ENCODE results near the gene TIMD4.
"Not testable (repeated sequence)": the region's sequence is repeated elsewhere in the genome, so short reads cannot be mapped to it uniquely, and the experiment has no call there.

Gene TIMD4

GRCh38 chr5:156963125-156963524 lies at the start of gene TIMD4:
Gene TIMD4, minus strand, starts transcription at chr5:156963226. Its CDS starts 28 bp downstream, at chr5:156963198.
- no peak for DNase-seq

GRCh38 chr5:157006262-157006661 lies 43.2 kb upstream of the TIMD4 start:
- no peak for DNase-seq

DNA sequence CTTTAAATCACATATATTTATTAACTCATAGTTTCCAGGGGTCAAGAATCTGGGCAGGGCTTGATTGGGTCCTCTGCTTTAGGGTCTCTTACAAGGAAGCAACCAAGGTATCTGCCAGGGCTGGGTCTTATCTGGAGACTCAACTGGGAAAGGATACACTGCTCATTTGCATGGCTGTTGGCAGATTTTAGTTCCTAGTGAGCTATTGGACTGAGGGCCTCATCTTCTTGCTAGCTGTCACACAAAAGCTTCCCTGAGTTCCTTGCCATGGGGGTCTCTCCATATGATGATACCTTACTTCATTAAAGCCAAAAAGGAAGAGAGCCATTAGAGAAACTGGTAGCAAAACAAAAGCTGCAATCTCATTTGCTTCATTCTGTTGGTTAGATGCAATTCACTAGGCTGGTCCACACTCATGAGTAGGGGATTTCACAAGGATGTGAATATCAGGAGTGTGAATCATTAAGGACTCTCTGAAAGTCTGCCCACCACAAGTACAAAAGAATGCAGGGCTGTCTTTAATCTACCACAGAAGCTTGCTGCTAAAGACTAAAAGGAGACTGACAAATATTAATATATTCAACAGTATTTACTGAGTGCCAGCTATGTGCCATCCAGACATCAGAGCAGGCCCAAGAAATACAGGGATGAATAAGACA lies 42.0 kb upstream of the TIMD4 start:
- DNase-seq, result no peak

DNA sequence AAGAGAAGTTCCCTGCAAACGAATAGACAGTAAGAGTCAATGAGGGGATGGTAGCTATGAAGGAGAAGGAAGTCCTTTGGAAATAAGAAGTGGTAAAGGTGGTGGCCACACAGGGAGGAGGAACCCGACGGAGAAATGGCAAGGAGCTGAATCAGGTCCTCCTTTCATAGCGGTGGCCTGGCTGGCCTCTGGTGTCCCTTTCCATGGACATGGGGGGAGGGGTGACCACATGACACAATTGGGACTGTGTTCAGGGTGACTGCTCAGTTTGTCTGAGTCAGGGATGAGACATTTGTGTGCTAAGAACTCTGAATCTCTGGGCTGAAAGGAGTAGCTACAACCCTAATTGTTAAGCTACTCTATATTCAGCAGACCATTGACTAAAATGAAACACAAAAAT lies 28.7 kb upstream of the TIMD4 start:
- DNase-seq, result no peak

DNA sequence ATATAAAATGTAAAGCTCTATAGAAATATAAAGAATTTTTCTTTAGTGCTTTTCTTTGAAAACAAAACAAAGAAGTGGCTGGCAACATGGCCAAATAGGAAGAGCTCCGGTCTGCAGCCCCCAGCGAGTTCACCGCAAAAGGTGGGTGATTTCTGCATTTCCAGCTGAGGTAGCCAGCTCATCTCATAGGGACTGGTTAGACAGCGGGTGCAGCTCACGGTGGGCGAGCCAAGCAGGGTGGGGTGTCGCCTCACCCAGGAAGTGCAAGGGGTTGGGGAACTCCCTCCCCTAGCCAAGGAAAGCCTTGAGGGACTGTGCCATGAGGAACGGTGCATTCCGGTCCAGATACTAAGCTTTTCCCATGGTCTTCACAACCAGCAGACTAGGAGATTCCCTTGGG lies 21.0 kb upstream of the TIMD4 start:
- no peak for DNase-seq

DNA sequence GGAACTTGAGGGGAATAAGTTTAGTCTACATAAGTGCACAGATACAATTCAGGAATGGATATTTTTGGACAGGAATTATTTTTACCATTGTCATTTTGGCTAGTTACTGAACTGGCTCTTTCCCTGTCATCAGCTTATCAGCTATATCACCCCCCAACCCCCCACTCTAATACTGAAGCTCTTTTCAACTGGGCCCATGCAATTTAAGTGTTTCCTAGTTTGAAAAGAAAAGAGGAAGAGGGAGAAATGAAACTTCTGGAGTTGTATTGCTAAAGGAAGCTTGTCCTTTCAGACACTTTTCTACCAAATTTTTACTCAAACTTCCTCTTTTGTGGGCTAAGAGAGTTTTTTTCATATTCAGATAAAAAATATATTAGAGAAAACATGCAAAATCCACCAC lies 18.5 kb upstream of the TIMD4 start:
- no peak for DNase-seq

DNA sequence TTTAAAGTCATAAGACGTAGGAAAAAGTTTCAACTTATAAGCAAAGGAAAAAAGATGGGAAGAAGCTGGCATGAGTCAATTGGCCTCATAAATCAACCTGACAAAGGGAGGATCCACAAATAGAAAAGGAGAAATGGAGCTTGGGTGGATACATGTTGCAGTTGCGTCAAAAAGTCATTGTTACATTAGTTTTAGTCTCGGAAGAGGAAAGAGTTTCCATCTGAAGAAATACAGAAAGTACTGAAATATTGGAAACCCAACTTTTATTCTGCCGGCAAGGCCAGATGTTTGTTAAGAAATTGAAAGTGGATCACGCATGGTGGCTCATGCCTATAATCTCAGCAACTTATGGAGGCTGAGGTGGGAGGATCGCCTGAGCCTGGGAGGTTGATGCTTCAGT lies 11.3 kb upstream of the TIMD4 start:
- DNase-seq, result no peak

GRCh38 chr5:156971848-156972525 lies 9.0 kb upstream of the TIMD4 start:
- DNase-seq, result no peak

DNA sequence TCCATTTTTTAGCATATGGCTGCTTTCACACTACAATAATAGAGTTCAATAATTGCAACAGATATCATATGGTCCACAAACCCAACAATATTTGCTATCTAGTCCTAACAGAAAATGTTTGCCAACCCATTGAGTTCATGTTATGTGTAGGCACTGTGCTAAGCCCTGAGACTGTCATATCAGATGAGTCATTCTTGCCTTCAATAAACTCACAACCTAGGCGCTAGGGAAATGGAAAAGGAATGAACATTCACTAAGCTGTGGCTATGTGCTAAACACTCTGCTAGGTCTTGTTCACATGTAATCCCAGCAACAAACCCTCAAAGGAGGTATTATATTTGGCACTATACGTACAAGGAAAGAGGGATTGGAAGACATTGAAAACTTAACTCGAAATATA lies 8.4 kb upstream of the TIMD4 start:
- no peak for DNase-seq

GRCh38 chr5:156967386-156967785 lies 4.4 kb upstream of the TIMD4 start:
- not testable (repeated sequence) for DNase-seq

- no peak for DNase-seq
These were observed 6.7 kb downstream of the TIMD4 start for GRCh38 chr5:156956321-156956720.

DNA sequence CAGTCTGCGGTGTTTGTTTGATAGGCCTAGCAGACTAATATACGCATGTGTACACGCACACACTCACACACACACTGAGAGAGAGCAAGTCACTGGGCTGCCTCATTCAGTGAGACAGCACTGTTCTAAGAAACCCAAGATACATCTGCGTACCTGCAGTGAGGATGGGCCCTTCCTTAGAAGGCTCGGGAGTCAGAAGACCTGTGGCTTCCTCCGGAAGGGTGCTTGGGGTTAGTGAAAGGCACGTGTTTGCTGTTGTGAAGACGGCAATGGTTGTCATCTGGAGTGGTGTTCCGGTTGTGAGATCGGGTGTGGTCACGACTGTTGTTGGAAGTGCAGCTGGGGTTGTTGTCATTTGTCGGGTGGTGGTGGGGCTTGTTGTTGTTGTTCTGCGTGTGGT lies 11.7 kb downstream of the TIMD4 start:
- no peak for DNase-seq

- DNase-seq, result no peak
These were observed 12.3 kb downstream of the TIMD4 start for GRCh38 chr5:156950716-156951115.

DNA sequence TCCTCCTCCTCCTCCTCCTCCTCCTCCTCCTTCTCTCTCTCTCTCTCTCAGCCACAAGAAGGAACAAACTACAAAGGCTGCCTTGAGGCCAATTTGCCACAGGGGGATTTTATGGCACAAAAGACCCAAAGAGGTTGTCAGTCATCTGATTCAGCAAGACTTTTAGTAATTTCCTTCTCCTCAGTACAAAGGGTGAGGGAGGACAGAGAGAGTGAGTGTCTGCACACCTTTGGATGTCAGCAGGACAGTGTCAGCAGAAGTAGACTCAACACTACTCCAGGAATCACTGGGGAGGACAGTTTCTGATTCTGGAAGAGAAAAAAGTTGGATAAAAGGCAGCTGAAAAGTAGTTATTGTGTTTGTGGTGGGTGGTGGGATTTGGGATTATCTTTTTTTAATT lies 13.6 kb downstream of the TIMD4 start:
- DNase-seq, result no peak

DNA sequence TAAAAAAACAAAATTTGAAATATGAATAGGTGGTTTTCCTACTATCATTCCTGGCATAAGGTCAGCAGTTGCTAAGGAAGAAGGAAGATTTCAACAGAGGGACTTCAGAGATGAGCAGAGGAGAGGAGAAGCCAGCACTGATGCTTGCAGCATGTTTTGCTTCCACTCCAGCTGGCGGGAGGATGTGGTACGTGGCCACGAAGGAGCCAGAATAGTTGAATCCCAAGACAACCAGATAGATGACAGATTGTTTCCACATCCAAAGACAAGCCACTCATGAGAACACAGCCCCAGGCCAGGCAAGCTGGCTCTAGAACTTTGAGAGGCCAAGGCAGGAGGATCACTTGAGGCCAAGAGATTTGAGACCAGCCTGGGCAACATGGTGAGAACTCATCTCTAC lies 15.1 kb downstream of the TIMD4 start:
- no peak for DNase-seq

- DNase-seq, result no peak
These were observed 21.0 kb downstream of the TIMD4 start for GRCh38 chr5:156942064-156942463.

- DNase-seq, result not testable (repeated sequence)
These were observed 22.6 kb downstream of the TIMD4 start for GRCh38 chr5:156940462-156940861.

DNA sequence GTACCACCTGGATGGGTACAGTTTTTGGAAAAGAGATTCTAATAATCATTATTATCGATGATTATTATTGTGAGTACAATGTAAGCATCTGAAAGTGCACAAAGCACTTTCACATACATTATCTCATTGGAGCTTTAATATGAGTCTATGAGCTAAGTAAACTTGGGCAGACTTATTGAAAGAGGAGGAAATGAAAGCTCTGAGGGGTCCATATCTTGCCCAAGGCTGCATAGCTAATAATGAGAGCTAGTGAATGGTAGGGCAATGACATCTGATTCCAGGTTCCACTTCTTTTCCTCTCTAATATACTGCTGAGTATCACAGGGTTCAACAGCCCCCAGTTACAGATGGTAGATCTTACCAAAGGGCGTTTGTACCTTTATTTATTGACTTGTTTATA lies 26.1 kb downstream of the TIMD4 start:
- DNase-seq, result no peak

GRCh38 chr5:156934450-156935211 lies 28.4 kb downstream of the TIMD4 start:
- peak; percentile 46 for DNase-seq

DNA sequence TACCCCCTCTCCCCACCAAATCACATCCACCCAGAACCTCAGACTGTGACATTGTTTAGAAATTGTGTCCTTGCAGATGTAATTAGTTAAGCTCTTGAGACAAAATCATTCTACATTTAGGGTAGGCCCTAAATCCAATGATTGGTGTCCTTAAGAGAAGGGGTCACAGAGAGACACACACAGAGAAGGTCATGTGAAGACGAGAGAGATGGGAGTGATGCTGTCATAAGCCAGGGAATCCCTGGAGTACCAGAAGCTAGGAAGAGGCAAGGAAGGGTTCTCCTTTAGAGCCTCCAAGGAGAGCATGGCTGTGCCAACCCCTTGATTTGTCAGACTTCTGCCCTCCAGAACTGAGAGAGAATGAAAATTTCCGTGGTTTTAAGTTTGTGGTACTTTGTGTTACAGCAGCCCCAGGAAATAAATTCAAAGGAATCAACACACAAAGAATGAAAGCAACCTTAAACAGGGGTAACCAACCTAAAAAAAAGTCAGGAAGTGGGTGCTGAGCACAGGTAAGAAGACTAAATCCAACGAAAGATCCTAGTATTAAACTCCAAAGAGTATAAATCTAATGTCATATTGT lies 33.6 kb downstream of the TIMD4 start:
- DNase-seq, result no peak

DNA sequence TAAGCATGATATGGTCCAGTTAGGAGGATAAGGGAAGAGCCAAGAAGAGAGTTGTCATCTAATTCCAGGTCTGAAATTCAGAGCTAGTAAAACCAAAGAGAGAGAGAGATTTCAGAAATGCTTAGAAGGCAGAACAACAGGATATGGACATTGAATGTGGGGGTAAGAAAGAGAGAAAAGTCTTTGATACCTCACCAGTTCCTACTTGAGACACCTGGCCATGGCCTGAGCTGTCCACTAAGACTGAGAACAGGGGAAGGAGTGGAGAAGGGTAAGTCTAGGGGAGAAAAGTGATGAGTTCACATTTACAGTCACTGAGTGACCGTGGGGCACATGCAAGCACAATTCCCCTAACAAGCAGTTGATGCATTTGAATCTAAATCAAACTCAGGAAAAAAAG lies 35.5 kb downstream of the TIMD4 start:
- no peak for DNase-seq

GRCh38 chr5:156925767-156926166 lies 37.3 kb downstream of the TIMD4 start:
- not testable (repeated sequence) for DNase-seq

DNA sequence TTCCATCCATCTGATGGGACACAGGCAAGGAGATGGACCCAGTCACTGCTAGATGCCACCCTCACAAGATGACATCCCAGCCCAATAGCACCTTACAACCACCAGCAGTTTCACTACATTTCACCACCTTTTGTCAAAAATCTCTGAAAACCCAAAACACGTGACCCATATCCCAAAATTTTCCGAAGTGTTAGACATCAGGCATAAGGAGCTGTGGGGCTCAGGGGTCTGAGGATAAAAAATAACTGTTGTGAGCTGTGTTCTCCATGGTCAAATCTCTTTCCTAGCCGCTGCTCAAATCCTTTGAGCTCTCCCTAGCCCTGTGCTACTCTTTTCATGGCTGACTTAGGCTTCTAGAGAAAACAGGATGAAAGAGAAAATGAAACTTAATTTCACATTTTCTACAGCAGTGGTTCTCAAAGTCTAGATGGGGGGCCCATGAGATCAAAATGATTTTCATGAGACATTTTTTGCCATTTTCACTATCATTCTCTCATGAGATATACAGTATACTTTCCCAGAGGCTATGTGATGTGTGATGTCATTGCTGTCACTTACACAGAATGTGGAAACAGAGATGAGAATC lies 40.7 kb downstream of the TIMD4 start:
- no peak for DNase-seq
